ENCODE results near the gene SMG6. TPM values are rescaled to one million over a fixed set of nuclear protein-coding genes. Genes with fewer than 3 reads are reported as not detected.

The SMG6 gene
- total RNA-seq, 1 donor from 2014 or later, result 34.7 TPM

GRCh38 chr17:2279707-2280106, 23.9 kb downstream of the SMG6 start:
- TF ChIP-seq CTCF (IDR thresholded peaks at IDR 0.05; ENCODE audit: insufficient read depth, low read length, poor library complexity, severe bottlenecking), result no peak
- H3K36me3 ChIP-seq (ENCODE audit: control insufficient read depth, insufficient read depth, low read length), result peaks cover 5% of the 10 kb centered on the region

GRCh38 chr17:2277429-2278170, 26.0 kb downstream of the SMG6 start:
- H3K36me3 ChIP-seq (ENCODE audit: control insufficient read depth, insufficient read depth, low read length), result peaks cover 5% of the 10 kb centered on the region
- no peaks in the 10 kb centered on the region for H3K27me3 ChIP-seq (ENCODE audit: control insufficient read depth, insufficient read depth, low read length)
- DNase-seq (ENCODE audit: low read depth), result no peak
- H3K4me3 ChIP-seq (ENCODE audit: low read depth, low read length), result no peak overlapping the region
- TF ChIP-seq CTCF (IDR thresholded peaks at IDR 0.05; ENCODE audit: insufficient read depth, low read length, poor library complexity, severe bottlenecking), result no peak

More at GRCh38 chr17:2279707-2280106, 23.9 kb downstream of the SMG6 start:
- no peak for DNase-seq (ENCODE audit: low read depth)
- Histone ChIP-seq H3K27me3 (ENCODE audit: control insufficient read depth, insufficient read depth, low read length) (no peaks in the 10 kb centered on the region), H3K4me3 (ENCODE audit: low read depth, low read length) (no peak overlapping the region)

- H3K4me3 ChIP-seq (ENCODE audit: low read depth, low read length), result no peak overlapping the region
- peaks cover 2% of the 10 kb centered on the region for H3K36me3 ChIP-seq (ENCODE audit: control insufficient read depth, insufficient read depth, low read length)
- no peaks in the 10 kb centered on the region for H3K27me3 ChIP-seq (ENCODE audit: control insufficient read depth, insufficient read depth, low read length)
- DNase-seq (ENCODE audit: low read depth), result no peak
- no peak for TF ChIP-seq CTCF (IDR thresholded peaks at IDR 0.05; ENCODE audit: insufficient read depth, low read length, poor library complexity, severe bottlenecking)
These were observed 27.9 kb downstream of the SMG6 start for GRCh38 chr17:2275722-2276121.

- no peak overlapping the region for H3K4me3 ChIP-seq (ENCODE audit: low read depth, low read length)
- no peaks in the 10 kb centered on the region for H3K27me3 ChIP-seq (ENCODE audit: control insufficient read depth, insufficient read depth, low read length)
- no peak for DNase-seq (ENCODE audit: low read depth)
- no peak for TF ChIP-seq CTCF (IDR thresholded peaks at IDR 0.05; ENCODE audit: insufficient read depth, low read length, poor library complexity, severe bottlenecking)
- no peaks in the 10 kb centered on the region for H3K36me3 ChIP-seq (ENCODE audit: control insufficient read depth, insufficient read depth, low read length)
These were observed 29.2 kb downstream of the SMG6 start for GRCh38 chr17:2274414-2274813.

GRCh38 chr17:2271985-2272702, 31.4 kb downstream of the SMG6 start:
- H3K27me3 ChIP-seq (ENCODE audit: control insufficient read depth, insufficient read depth, low read length), result no peaks in the 10 kb centered on the region
- no peak overlapping the region for H3K4me3 ChIP-seq (ENCODE audit: low read depth, low read length)
- no peak for TF ChIP-seq CTCF (IDR thresholded peaks at IDR 0.05; ENCODE audit: insufficient read depth, low read length, poor library complexity, severe bottlenecking)
- no peaks in the 10 kb centered on the region for H3K36me3 ChIP-seq (ENCODE audit: control insufficient read depth, insufficient read depth, low read length)
- no peak for DNase-seq (ENCODE audit: low read depth)

Data from kidney epithelial cell (primary cell).